ENCODE measurements around the gene LAMA3. TPM values are rescaled to one million over a fixed set of nuclear protein-coding genes. Genes with fewer than 3 reads are reported as not detected.

LAMA3 gene
- total RNA-seq, 1 donor from 2014 or later: 1.9 TPM

DNA sequence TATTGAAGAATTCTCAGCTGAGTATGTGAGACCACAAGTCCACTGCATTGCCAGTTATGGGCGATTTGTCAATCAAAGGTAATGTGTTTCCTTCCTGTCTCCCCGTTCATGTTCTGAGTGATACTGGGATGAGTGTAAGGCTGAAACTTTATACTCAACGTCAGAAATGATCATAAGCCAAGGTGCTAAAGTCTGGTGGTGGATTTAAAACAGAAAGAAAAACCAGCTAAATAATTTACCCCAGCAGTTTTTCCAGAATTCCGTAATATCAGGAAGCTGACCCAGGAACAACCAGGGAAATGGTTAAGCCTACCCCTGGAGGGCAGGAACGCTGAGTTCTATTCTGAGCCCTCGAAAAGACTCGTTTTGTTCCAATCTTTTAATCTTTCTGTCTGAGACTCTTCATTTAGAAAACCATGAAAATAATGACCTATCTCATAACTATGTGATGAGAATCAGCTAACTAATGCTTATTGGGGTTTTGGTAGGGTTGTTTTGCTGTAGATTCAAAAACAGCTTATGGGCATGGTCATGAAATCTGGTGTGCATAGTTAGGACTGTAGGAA is 149.6 kb downstream of the LAMA3 start:
- Mint-ChIP-seq H3K27ac (ENCODE audit: unreplicated experiment) (no peak overlapping the region), H3K4me3 (ENCODE audit: unreplicated experiment) (no peak overlapping the region), H3K4me1 (ENCODE audit: low read depth) (peaks cover 17% of the 10 kb centered on the region), H3K36me3 (ENCODE audit: low read depth) (peaks cover 3% of the 10 kb centered on the region), H3K9me3 (ENCODE audit: low read depth) (no peaks in the 10 kb centered on the region), H3K27me3 (ENCODE audit: low read depth) (peaks cover 4% of the 10 kb centered on the region)
- no peak for TF ChIP-seq CTCF (IDR thresholded peaks at IDR 0.05)
- DNase-seq (ENCODE audit: low spot score): no peak

GRCh38 chr18:23842305-23842704 is 153.1 kb downstream of the LAMA3 start:
- Mint-ChIP-seq H3K27me3 (ENCODE audit: low read depth) (peaks cover 4% of the 10 kb centered on the region), H3K9me3 (ENCODE audit: low read depth) (no peaks in the 10 kb centered on the region), H3K36me3 (ENCODE audit: low read depth) (peaks cover 4% of the 10 kb centered on the region), H3K4me1 (ENCODE audit: low read depth) (peaks cover 23% of the 10 kb centered on the region), H3K4me3 (ENCODE audit: unreplicated experiment) (no peak overlapping the region), H3K27ac (ENCODE audit: unreplicated experiment) (no peak overlapping the region)
- no peak for TF ChIP-seq CTCF (IDR thresholded peaks at IDR 0.05)
- no peak for DNase-seq (ENCODE audit: low spot score)

- H3K36me3 Mint-ChIP-seq (ENCODE audit: low read depth): peaks cover 4% of the 10 kb centered on the region
- no peak overlapping the region for H3K4me3 Mint-ChIP-seq (ENCODE audit: unreplicated experiment)
These were observed 155.9 kb downstream of the LAMA3 start for GRCh38 chr18:23844991-23845680.

DNA sequence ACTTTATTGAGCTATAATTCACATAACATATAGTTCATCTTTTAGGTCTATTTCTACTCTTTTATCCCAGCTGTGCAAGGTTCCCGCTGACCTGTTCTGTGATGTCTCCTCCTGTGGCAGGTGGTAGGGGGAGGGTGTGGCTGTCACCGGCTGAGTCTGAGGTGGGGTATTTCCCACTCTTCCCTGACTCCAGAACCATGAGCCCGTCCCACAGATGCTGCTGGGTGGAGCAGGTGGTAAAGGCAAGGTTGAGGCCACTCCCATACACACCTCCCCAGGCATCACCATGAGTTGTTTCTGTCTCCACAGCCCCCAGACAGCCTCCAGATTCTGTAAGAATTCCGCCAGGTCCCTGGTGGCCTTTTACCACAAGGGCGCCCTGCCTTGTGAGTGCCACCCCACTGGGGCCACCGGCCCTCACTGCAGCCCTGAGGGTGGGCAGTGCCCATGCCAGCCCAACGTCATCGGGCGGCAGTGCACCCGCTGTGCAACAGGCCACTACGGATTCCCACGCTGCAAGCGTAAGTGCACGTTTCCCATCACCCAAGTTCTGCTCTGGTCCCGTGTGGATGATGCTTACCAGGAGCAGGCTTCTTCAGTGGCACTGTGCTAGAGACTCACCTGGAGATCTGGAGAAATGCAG is 156.9 kb downstream of the LAMA3 start:
- H3K4me3 Mint-ChIP-seq (ENCODE audit: unreplicated experiment): no peak overlapping the region
- no peak overlapping the region for H3K27ac Mint-ChIP-seq (ENCODE audit: unreplicated experiment)
- H3K36me3 Mint-ChIP-seq (ENCODE audit: low read depth): peaks cover 4% of the 10 kb centered on the region

More at GRCh38 chr18:23844991-23845680, 155.9 kb downstream of the LAMA3 start:
- TF ChIP-seq CTCF (IDR thresholded peaks at IDR 0.05): no peak
- peaks cover 10% of the 10 kb centered on the region for H3K4me1 Mint-ChIP-seq (ENCODE audit: low read depth)
- H3K27ac Mint-ChIP-seq (ENCODE audit: unreplicated experiment): no peak overlapping the region
- DNase-seq (ENCODE audit: low spot score): no peak
- peaks cover 4% of the 10 kb centered on the region for H3K27me3 Mint-ChIP-seq (ENCODE audit: low read depth)
- H3K9me3 Mint-ChIP-seq (ENCODE audit: low read depth): no peaks in the 10 kb centered on the region

More for the DNA sequence above, 156.9 kb downstream of the LAMA3 start:
- Mint-ChIP-seq H3K4me1 (ENCODE audit: low read depth) (peaks cover 10% of the 10 kb centered on the region), H3K9me3 (ENCODE audit: low read depth) (no peaks in the 10 kb centered on the region), H3K27me3 (ENCODE audit: low read depth) (peaks cover 4% of the 10 kb centered on the region)
- no peak for DNase-seq (ENCODE audit: low spot score)
- no peak for TF ChIP-seq CTCF (IDR thresholded peaks at IDR 0.05)

Measured in chondrocyte (in vitro differentiated cells).